HG03097 (cell line): Measurements from ENCODE around the gene CILP2.
A peak's percentile ranks its signal among the peaks of the same experiment; 100 is the strongest.

Source experiments
- ATAC-seq: cut with Tn5 transposase; IDR thresholded peaks from one replicate; pipeline ENCODE4 v1.9.1; 2021; ENCODE audit not compliant: unreplicated experiment, low FRiP score

The CILP2 gene

DNA sequence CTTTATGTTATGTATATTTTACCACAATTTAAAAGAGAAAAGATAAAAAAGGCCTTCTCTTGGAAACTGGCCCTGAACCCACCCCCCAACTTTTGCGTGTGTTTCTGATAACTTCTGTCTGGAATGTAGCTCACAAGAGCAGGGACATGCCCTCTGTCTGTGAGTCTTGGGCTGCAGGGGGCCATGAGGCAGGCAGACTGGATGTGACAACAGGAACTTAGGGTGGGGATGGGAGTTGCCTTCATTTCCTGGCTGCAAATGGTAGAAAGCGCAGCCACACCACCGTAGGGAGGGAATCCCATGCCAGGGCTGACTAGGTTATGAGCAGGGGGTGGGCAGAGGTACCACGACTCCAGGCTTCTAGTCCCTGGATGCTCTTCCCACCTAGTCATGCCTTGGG is 21.9 kb downstream of the CILP2 start:
- no peak for ATAC-seq

DNA sequence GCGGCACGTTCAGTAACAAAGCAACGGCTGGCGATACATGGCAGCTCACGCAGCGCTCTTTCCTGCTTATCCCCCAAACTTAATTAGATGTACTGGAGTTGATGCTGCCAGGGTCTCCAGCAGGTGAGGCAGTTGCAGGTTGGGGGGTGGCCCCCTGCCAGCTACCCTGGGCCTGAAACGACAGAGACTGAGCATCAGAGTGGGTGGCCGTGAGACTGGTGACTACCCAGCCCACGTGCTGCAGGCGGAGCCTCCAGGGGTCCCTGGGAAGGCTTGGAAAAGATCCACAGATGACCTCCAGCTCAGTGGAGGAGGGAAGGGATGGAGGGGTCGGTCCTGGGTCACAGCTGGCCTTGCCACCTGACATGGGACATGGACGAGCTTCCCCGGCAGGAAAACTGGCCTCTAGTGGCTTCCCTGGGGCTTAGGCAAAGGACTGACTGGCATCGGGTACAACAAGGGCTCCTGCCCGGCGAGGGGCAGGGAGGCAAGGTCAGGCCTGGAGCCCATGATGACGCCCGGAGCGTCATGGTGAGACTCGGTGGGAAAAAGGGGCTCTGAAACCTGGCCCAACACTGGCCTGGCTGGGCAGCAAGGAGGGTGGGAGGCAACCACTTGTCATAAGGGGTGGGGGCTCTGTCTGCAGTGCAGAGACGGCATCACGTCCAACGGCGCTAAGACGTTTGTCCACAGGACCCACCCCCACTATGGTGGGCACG is 24.0 kb downstream of the CILP2 start:
- ATAC-seq: no peak

DNA sequence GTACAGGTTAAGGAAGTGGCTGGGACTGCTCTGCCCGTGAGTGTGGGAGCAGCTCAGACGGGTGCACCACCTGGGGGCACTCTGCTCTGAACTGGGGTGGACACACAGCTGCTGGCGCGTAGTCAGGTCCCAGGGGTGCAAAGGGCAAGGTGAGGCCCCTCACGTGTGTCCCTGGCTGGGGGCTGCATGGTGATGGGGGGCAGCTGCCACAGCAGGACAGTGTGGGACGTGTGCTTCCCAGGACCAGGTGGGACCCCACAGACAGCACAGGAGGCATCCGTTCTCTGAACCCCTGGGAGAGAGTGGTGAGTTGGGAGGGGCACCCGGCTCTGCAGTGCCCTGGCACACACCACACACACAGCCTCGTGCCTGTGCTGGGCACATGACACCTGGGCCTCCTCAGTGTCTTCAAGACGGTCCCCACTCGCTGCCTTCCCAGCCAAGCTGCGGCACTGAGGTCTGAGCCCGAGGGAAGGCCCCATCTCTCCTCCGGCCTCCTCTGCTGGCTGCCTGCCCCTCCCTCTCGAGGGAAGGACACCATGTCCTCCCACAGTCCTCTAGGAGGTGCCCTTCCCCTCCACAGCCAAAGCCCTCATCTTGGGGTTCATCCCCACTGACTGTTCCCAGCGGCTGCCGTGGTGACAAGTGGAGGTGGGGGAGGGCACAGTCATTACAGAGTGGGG is 24.7 kb downstream of the CILP2 start:
- ATAC-seq: no peak

DNA sequence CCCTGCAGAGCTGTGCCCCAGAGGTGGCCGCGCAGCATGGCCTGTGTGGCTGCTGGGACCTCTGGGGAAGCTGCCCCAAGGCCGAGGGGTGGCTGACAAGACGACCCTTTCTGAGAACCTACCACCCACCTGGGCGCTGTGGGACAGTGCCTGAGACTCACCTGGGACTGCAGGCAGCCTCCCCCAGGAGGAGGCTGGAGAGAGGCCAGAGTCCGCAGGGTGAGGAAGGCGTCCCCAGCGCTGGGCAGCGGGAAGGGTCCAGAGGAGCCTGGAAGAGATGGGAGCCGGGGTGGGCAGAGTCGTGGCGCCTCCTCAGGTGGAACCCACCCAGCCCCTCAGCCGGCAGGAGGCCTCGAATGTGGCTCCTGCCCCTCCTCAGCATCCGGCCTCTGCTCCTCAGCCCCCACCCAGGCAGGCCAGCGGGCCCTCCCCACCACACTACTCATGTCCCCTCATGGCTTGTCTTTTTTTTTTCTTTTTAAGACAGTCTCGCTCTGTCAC is 25.3 kb downstream of the CILP2 start:
- ATAC-seq: no peak

DNA sequence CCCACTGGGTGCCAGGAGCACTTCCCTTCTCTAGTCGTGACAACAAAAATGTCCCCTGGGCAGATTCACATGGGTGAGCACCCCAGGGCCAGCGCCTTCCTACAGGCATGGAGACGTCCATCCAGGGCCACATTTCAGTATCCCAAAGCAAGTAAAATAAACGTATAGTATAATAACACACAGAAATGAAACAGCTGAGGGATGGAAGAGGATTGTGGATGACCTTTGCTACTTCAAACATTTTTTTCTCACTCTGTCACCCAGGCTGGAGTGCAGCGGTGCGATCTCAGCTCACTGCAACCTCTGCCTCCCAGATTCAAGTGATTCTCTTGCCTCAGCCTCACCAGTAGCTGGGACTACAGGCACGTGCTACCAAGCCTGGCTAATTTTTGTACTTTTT is 28.2 kb downstream of the CILP2 start:
- no peak for ATAC-seq

DNA sequence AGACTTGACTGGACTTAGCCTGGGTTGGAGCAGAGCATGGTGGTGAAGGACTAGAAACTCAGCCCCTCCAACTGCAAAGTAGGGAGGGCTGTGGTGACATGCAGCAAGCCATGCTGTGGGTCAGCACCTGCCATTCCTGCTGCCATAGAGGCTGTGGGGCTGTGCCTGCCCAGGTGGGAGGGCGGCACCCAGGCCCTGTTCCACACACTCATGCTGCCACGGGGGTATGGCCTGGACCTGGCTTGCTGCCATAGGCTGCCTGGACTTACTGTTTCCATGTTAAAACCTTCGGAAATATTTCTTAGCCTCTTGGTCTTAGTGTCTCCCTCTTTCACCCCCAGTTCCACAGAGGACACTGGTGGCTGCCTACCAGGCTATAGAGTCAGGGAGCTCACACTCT is 29.3 kb downstream of the CILP2 start:
- ATAC-seq: no peak

DNA sequence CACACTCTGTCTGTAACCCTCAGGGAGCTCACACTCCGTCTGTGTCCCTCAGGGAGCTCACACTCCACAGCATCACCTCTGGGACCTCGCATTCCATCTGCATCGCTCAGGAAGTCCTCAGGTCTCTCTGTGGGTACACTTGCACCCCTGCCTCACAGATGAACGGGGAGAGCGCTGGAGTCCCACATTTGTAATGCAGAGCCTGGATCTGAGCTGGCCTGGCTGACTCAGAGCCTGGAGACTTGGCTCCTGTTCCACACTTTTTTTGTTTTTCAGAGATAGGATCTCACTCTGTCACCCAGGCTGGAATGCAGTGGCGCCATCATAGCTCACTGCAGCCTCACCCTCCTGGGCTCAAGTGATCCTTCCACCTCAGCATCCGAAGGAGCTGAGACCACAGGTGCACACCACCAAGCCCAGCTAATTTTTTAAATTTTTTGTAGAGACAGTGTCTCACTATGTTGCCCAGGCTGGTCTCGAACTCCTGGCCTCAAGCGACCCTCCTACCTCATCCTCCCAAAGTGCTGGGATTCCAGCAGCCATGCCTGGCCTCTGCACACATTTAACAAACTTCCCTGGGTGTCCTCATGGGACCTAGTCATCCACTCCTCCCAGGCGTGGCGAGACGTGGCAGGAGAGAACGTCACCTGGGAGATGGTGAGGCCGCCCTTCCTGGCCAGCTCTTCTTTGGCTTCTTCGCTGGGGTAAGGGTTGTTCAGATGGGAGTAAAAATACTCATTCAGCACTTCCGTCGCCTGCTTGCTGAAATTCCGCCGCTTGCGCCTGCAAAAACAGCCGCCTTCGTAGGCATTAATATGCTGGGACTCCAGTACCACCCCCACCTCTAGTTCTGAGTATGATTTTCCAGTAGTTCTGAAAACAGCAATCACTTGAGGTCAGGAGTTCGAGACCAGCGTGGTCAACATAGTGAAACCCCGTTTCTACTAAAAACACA is 31.0 kb downstream of the CILP2 start:
- ATAC-seq: no peak

DNA sequence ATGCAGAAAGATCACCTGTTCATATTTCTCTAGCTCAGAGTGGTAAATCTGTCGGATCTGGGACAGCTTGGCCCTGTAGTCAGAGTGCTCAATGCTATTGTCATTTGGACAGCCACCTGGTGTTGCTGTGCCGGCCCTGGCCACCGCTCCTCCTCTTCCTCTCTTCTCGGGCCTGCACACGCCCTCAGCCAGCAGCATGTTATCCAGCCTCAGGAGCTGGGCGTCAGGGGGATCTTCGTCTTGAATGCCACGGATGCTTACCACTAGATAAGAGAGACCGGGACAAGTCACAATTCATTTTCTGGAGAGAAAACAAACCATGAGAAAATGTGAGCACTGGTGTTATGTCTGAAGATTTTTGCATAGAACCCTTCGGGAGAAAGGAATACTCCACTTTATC is 32.5 kb downstream of the CILP2 start:
- no peak for ATAC-seq

DNA sequence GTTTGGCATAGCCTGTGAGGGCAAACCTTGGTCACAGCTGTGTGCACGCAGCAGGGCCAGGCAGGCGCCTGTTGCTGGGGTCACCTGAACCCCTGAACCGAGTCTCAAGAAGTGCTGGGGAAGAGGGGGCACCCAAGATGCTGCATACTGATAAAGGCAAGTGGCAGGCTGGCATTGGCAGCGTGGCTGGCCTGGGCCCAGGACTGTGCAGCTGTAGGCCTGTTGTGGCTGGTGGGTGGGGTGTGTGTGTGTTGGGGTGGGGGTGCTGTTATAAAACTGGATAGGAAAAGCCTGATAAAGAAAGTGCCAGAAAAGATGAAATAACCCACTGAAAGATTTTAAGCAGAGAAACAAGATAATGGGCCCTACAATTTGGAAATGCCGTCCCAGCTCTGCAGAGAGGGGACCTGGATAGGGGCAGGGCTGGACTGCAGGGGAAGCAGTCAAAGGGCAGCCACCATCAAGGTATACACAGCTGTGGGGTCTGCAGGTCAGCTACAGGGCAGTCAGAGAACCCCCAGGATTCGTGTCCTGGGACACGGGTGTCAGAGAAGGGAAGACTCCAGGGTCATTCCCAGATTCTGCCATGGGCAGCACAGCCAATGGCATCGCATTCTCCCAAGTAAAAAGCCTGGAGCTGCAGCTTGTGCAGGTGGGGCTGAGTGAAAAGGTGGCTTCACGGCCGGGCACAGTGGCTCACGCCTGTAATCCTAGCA is 33.2 kb downstream of the CILP2 start:
- ATAC-seq: no peak

DNA sequence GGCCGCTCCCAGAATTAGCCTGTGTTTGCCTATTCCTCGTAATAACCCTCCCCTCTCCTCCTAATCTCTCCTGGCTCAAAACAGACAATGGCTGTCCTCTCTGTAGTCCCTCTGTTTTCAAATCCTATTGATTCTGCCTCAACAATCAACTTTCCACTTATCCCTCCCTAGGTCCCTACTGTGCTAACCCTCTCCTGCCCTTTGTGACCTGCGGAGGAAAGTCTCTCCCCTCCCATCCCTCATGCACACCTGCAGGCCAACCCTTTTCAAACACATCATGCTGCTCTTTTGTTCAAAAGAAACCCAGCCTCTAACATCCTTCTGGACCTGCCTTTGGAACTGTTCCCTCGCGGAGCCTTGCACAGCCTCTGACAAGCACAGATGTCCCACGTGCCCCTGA is 37.3 kb downstream of the CILP2 start:
- no peak for ATAC-seq

DNA sequence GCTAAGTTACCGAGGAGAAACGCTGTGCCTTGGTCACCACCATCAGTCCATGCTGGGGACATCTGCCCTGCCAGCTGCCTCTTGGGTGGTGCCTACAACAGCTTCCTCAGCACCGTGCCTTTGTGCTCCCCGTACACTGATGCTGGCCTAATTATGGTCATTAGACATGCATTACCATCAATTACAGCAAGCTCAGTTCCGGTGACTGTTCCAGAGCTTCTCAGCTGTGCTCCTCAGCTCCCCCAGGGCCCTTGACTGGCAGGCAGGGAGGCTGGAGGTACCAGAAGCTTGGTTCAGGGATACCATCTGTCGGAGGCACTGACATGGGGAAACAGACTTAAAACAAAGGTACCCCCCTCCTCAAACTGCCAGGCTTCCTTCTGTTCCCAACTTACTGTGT is 40.2 kb downstream of the CILP2 start:
- no peak for ATAC-seq

DNA sequence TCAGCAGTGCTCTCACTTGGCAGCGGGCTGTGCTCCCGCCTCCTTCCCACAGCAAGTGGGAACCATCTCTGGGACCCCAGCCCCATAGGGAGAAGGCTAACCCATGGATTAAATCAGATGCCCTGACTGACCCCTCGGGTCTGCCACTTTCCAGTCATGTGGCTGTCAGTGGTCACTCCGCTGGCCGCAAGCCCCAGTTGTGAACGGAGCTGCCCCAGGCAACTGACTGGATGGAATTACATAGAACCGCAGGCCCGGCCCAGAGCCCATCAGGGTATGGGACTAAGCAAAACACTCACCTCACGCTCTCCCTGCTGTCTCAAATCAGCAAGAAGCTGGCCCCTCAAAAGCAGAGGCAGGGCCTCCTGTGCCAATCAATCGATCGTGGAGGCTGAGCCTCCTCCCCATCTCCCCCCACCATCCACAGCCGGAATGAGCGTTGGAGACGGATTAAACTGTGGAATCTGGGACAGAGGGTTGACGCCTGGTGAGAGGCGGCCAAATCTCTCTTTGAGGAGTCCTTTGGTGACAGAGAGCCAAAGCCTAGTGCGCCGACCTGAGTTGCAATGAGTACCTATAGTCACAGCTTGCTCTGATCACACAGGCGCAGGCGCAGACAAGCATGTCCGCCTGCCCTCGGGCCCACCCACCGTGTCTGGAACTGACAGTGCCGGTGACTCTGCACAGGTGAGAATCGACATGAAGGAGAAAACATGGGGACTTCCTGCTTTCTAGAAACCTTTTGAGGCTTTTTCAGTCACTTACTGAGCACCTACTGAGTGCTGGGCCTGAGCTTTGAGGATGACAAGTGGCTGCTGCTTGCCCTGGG is 41.7 kb downstream of the CILP2 start:
- ATAC-seq: no peak

DNA sequence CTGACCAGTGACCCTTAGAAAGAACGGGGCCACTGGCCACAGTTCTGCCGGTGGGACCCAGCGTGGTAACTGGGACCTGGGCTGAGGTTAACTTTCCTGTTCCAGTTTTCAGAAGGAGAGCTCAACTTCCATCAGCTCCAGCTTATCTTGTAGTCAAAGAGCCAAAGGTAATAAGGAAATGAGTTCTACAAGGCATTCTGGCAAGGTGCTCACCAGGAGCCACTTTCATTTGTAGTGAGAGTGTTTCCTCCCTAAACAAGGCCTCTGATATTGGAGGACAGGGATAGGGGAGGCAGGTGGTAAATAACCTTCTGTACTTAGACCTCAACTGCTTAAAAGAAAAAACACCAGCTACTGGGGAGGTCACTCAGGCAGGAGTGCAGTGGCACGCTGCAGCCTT is 42.4 kb downstream of the CILP2 start:
- ATAC-seq: no peak

DNA sequence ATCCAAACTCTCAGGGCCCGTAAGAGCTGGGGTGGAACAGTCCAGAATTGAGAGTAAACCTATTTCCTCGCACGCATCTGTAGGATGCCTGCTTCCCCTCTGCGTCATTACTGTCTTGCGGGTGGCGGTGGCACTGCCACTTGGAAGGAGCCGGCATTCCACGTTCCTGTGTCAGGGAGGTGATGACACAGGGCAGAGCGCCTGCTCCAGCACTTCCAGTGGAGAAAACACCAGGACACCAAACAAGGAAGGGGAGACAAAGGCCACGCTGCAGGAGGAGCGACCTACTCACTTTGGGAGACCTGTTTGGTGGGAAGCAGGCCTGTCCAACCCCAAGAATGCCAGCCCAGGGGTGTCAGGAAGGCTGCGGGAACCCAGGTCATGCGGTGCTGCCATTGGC is 43.3 kb downstream of the CILP2 start:
- no peak for ATAC-seq

DNA sequence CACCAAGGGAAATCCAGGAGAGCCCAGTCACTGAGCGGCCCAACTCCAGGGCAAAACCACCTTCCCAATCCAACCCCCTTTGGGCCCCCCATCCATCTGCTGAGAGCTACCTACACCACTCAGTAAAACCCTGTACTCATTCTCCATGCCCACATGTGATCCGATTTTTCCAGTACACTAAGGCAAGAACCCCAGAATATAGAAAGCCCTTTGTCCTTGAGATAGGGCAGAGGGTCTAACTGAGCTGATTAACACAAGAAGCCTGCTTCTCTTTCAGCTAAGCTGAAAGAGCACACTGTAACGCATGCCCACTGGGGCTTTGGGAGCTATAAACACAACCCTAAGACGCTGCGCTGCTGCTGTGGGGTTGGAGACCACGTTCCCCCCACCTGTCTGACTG is 44.4 kb downstream of the CILP2 start:
- no peak for ATAC-seq

DNA sequence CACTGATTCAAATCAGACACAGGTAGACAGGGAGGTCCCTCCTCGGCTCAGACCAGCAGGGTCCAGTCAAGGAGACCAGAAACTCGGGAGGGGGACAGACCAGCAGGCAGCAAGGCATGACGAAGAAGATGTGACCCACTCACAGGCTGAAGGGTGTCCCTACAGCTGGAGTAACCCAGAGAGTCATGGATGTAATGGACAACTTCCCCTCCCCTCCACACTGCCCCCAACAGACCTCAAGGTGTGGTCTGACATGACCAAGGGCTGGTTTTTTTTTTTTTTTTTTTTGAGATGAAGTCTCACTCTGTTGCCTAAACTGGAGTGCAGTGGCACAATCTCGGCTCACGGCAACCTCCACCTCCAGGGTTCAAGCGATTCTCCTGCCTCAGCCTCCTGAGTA is 46.3 kb downstream of the CILP2 start:
- no peak for ATAC-seq

DNA sequence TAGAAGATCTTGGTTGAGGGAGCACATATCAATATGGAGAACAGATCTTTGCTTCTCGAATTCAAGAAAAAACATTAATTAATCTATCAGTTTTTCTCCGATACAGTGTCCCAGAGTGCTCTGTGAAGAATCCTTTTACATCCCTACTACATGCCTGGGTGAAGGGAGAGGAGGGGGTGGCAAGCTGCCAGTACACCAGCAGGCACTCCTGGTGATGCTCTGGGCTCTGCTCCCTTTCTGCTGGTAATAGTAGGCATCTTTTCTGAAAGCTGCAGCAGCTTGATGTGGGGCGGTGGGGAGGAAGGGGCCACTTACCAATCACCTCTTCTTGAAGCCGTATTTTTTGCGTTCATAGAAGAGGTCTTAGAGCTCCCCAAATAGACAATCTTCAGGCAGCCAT is 49.7 kb downstream of the CILP2 start:
- no peak for ATAC-seq

DNA sequence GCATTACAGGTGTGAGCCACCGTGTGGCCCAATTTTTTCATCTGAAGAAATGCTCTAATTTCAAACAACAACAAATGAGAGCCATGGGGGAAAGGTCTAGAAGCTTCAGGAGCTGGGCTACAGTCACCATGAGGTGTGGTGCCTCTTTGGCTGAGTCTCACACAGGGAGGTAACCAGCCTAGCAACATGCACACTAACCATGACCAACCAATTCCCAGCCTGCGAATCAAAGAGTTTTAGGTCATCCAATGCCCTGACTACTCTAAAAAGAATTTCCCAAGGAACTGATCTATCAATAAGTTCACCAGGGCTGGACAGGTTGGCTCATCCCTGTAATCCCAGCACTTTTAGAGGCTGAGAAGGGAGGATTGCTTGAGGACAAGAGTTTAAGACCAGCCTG is 50.5 kb downstream of the CILP2 start:
- no peak for ATAC-seq

DNA sequence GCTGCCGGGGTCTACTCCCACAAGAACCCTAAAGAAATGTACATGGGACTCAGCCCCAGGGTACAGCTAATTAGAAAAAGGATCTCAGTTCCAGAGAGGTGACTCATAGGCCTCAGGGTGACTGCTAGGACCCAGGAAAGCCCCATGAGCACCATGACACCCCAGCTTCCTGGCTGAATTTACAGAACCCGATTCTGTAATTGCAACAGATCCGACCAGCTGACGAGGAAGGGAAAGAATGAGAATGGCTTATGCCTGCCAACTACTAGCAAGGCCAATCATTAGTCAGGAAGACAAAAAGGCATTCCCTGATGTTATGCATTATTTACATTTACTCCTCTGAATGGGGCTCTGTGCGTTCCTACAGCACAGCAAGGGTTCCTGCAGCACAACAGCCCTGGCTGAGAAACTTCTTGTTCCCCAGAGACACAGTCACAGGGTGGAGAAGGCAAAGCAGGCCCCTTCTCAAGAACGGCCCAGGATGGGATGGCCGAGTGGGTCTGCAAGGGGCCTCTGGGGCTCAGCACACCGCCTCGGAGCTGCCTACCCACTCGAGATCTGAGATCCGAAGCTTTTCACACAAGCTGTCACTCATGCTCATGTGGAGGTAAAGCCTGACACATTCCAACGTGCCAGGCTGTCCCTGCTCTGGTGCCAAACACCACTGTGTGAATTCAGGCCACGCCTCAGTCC is 53.2 kb downstream of the CILP2 start:
- ATAC-seq: peak; percentile 55
